T-helper 1 cell treated with Interleukin-12 subunit alpha and Interleukin-12 subunit beta and Interleukin-4 antibody, amounts not matched to agents 30 μg/mL and 1 μg/mL, for 36 hours (primary cell): Measurements from ENCODE around the gene CCDC8.
"Not testable (repeated sequence)": the region's sequence is repeated elsewhere in the genome, so short reads cannot be mapped to it uniquely, and the experiment has no call there.

Experiments used
- H3K27ac Mint-ChIP-seq: one replicate; pipeline ENCODE4 v1.8.0; 2021; ENCODE audit warnings: mild to moderate bottlenecking, mixed read lengths
- H3K27me3 Mint-ChIP-seq: one replicate; pipeline ENCODE4 v1.8.0; 2021; ENCODE audit warnings: low read depth, mixed read lengths
- H3K36me3 Mint-ChIP-seq: one replicate; pipeline ENCODE4 v1.8.0; 2021; ENCODE audit warnings: low read depth, mixed read lengths
- H3K4me1 Mint-ChIP-seq: one replicate; pipeline ENCODE4 v1.8.0; 2021; ENCODE audit warnings: low read depth, mixed read lengths
- H3K4me3 Mint-ChIP-seq: one replicate; pipeline ENCODE4 v1.8.0; 2021; ENCODE audit warnings: mild to moderate bottlenecking, moderate library complexity, mixed read lengths
- H3K9me3 Mint-ChIP-seq: one replicate; pipeline ENCODE4 v1.8.0; 2021; ENCODE audit warnings: mixed read lengths

Gene CCDC8

GRCh38 chr19:46386151-46386550, 27.2 kb downstream of the CCDC8 start:
- Mint-ChIP-seq H3K36me3 (peaks cover 50% of the 10 kb centered on the region), H3K4me1 (no peaks in the 10 kb centered on the region), H3K27ac (no peak overlapping the region), H3K4me3 (no peak overlapping the region), H3K27me3 (no peaks in the 10 kb centered on the region), H3K9me3 (peaks cover 6% of the 10 kb centered on the region)

DNA sequence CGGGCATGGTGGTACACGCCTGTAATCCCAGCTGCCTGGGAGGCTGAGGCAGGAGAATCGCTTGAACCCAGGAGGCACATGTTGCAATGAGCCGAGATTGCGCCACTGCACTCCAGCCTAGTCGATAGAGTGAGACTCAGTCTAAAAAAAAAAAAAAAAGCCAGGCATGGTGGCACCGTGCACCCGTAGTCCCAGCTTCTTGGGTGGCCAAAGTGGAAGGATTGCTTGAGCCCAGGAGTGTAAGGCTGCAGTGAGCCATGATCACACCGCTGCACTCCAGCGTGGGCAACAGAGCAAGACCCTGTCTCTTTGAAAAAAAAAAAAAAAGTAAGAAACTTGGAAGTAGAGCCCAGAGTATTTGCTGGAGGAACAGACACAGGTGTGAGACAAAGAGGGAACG, 27.7 kb downstream of the CCDC8 start:
- no peaks in the 10 kb centered on the region for H3K27me3 Mint-ChIP-seq
- H3K36me3 Mint-ChIP-seq, result peaks cover 55% of the 10 kb centered on the region
- H3K27ac Mint-ChIP-seq, result no peak overlapping the region
- H3K9me3 Mint-ChIP-seq, result peaks cover 6% of the 10 kb centered on the region
- H3K4me1 Mint-ChIP-seq, result no peaks in the 10 kb centered on the region
- no peak overlapping the region for H3K4me3 Mint-ChIP-seq

GRCh38 chr19:46384396-46384795, 29.0 kb downstream of the CCDC8 start:
- Mint-ChIP-seq H3K4me1 (no peaks in the 10 kb centered on the region), H3K4me3 (no peak overlapping the region), H3K27ac (no peak overlapping the region), H3K27me3 (no peaks in the 10 kb centered on the region), H3K36me3 (peaks cover 56% of the 10 kb centered on the region), H3K9me3 (peaks cover 2% of the 10 kb centered on the region)

DNA sequence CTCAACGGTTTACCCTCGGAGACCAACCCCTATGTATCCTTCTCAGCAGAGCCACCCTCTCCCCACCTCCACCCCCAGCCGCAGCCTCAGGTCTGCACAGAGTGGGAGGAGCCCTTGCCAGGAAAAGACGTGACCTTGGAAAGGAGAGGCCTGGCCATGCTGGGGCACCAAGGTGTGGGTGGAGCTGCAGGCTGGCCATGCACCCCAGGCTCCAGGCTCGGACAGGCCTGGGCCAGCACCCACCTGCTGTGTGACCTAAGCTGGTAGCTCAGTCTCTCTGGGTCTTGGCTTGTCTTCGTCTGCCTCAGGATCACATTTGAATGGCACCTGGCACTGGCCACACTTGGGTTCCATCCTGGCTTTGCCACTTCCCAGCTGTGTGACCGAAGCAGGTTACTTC, 29.5 kb downstream of the CCDC8 start:
- Mint-ChIP-seq H3K36me3 (peaks cover 51% of the 10 kb centered on the region), H3K4me3 (no peak overlapping the region), H3K4me1 (no peaks in the 10 kb centered on the region), H3K27ac (peak overlapping the region; percentile 49), H3K27me3 (no peaks in the 10 kb centered on the region), H3K9me3 (no peaks in the 10 kb centered on the region)

DNA sequence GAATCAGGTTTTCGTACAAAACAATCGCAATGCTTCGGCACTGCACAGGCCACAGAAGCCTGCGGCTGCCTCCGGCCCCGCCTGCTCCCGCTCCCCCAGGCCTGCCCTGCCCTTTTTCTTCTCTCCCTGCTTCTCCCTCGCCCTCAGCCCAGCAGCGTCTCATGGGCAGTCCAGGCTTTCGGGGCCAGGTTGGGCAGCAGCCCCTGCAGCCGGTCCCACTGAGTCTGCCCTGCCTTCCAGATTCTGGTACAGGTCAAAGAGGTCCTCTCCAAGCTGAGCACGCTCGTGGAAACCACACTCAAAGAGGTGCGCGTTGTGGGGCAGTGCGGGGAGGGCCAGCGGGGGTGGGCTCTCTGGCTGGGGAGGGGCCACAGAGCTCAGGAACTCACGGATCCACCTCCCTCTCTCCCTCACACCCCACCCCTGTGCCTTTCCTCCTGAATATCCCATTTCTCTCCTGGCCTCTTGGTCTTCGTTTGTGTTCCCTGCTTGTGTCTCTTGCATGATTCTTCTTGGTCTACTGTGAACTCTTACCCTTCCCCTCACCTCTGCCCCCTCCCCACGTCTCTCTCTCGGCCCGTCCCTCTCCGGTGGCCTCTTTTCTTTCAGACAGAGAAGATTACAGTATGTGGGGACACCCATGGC, 30.1 kb downstream of the CCDC8 start:
- Mint-ChIP-seq H3K4me1 (no peaks in the 10 kb centered on the region), H3K4me3 (no peak overlapping the region), H3K36me3 (peaks cover 46% of the 10 kb centered on the region), H3K27ac (no peak overlapping the region), H3K9me3 (no peaks in the 10 kb centered on the region), H3K27me3 (no peaks in the 10 kb centered on the region)

- H3K4me3 Mint-ChIP-seq, result no peak overlapping the region
- no peaks in the 10 kb centered on the region for H3K9me3 Mint-ChIP-seq
- no peak overlapping the region for H3K27ac Mint-ChIP-seq
- H3K27me3 Mint-ChIP-seq, result no peaks in the 10 kb centered on the region
- H3K4me1 Mint-ChIP-seq, result no peaks in the 10 kb centered on the region
- peaks cover 47% of the 10 kb centered on the region for H3K36me3 Mint-ChIP-seq
Observed at GRCh38 chr19:46381756-46382345, 31.5 kb downstream of the CCDC8 start.

GRCh38 chr19:46381346-46381745, 32.0 kb downstream of the CCDC8 start:
- no peaks in the 10 kb centered on the region for H3K27me3 Mint-ChIP-seq
- no peak overlapping the region for H3K27ac Mint-ChIP-seq
- H3K4me3 Mint-ChIP-seq, result no peak overlapping the region
- no peaks in the 10 kb centered on the region for H3K9me3 Mint-ChIP-seq
- peaks cover 49% of the 10 kb centered on the region for H3K36me3 Mint-ChIP-seq
- H3K4me1 Mint-ChIP-seq, result no peaks in the 10 kb centered on the region

DNA sequence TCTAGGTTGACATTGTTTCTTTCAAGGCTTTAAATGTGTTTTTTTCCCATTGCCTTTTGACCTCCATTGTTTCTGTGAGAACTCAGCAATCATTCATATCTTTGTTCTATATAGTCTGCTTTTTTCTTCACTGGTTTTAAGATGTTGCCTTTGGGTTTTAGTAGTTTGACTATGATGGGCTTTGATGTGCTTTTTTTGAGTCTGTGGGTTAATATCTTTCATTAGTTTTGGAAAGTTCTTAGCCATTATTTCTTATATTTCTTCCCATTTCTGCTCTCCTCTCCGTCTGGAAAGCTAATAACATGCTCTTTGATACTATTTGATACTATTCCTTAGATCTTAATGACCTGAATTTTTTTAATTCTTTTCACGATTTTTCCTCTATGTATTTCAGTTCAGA, 32.7 kb downstream of the CCDC8 start:
- Mint-ChIP-seq H3K36me3 (peaks cover 48% of the 10 kb centered on the region), H3K27ac (no peak overlapping the region), H3K27me3 (no peaks in the 10 kb centered on the region), H3K4me1 (no peaks in the 10 kb centered on the region), H3K9me3 (no peaks in the 10 kb centered on the region), H3K4me3 (no peak overlapping the region)

GRCh38 chr19:46378268-46378667, 35.1 kb downstream of the CCDC8 start:
- H3K4me1 Mint-ChIP-seq, result no peaks in the 10 kb centered on the region
- no peak overlapping the region for H3K4me3 Mint-ChIP-seq
- no peaks in the 10 kb centered on the region for H3K27me3 Mint-ChIP-seq
- no peaks in the 10 kb centered on the region for H3K9me3 Mint-ChIP-seq
- H3K36me3 Mint-ChIP-seq, result peaks cover 43% of the 10 kb centered on the region
- H3K27ac Mint-ChIP-seq, result no peak overlapping the region

GRCh38 chr19:46376241-46377153, 36.9 kb downstream of the CCDC8 start:
- Mint-ChIP-seq H3K4me3 (no peak overlapping the region), H3K27ac (no peak overlapping the region), H3K4me1 (peaks cover 6% of the 10 kb centered on the region), H3K36me3 (peaks cover 33% of the 10 kb centered on the region), H3K9me3 (no peaks in the 10 kb centered on the region), H3K27me3 (no peaks in the 10 kb centered on the region)

DNA sequence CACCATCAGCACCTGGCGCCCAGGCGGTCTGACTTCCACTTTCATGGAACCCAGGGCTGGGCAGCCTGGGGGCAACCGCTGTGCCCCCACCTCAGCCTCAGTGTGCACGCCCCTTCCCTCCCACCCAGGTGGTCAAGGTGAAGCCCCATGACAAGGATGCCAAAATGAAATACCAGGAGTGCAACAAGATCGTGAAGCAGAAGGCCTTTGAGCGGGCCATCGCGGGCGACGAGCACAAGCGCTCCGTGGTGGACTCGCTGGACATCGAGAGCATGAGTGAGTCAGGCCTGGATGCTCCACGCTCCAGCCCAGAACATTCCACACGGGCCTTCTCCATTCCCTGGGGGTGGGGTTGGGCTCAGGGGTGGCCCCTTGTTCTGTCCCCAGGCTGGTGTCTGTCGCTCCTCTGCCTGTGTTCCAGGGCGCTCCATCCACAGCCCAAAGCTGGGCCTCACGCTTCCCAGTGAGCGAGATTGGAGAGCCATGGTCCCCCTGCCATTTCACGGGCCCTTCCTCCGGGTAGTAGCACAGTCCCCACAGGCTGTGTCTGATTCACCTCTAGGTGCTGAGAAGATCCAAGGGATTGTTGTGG, 37.8 kb downstream of the CCDC8 start:
- H3K27me3 Mint-ChIP-seq, H3K9me3 Mint-ChIP-seq, H3K27ac Mint-ChIP-seq, H3K4me3 Mint-ChIP-seq: not testable (repeated sequence)
- peaks cover 12% of the 10 kb centered on the region for H3K4me1 Mint-ChIP-seq
- peaks cover 28% of the 10 kb centered on the region for H3K36me3 Mint-ChIP-seq

GRCh38 chr19:46374536-46375475, 38.6 kb downstream of the CCDC8 start:
- Mint-ChIP-seq H3K4me1 (peaks cover 12% of the 10 kb centered on the region), H3K27me3 (no peaks in the 10 kb centered on the region), H3K27ac (no peak overlapping the region), H3K9me3 (no peaks in the 10 kb centered on the region), H3K36me3 (peaks cover 24% of the 10 kb centered on the region), H3K4me3 (no peak overlapping the region)

- peaks cover 21% of the 10 kb centered on the region for H3K36me3 Mint-ChIP-seq
- H3K9me3 Mint-ChIP-seq, result no peaks in the 10 kb centered on the region
- no peak overlapping the region for H3K27ac Mint-ChIP-seq
- peaks cover 14% of the 10 kb centered on the region for H3K4me1 Mint-ChIP-seq
- H3K27me3 Mint-ChIP-seq, result no peaks in the 10 kb centered on the region
- no peak overlapping the region for H3K4me3 Mint-ChIP-seq
Observed at GRCh38 chr19:46373491-46374359, 39.6 kb downstream of the CCDC8 start.
